HG02610 (cell line): ENCODE data around the gene ROR1.
A peak's percentile ranks its signal among the peaks of the same experiment; 100 is the strongest.

Experiments used
- ATAC-seq: cut with Tn5 transposase; IDR thresholded peaks from one replicate; pipeline ENCODE4 v1.9.1; 2021; ENCODE audit warnings: mild to moderate bottlenecking, moderate library complexity; ENCODE audit not compliant: unreplicated experiment

ROR1 gene

DNA sequence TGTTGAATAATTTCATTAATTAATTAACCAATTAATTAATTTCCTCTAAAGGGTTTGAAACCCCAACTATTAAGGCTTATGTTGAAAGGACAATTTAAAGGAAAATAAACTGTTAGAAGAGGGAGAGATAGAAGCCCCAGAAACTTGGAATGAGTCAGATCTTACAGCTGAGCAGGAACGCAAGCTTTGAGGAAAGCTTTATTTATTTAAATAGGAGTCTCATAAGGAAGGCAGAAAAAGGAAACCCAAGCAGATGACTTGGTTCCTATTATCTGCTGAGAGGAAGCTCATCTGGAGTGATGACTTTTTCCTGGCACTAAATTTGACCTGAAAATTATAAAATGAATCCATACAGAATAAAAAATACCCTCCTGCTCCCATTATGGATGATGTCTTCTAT lies 105.1 kb downstream of the ROR1 start:
- no peak for ATAC-seq

GRCh38 chr1:63880958-63881576 lies 107.2 kb downstream of the ROR1 start:
- ATAC-seq = no peak

- no peak for ATAC-seq
These were observed 108.4 kb downstream of the ROR1 start for GRCh38 chr1:63882048-63882704.

DNA sequence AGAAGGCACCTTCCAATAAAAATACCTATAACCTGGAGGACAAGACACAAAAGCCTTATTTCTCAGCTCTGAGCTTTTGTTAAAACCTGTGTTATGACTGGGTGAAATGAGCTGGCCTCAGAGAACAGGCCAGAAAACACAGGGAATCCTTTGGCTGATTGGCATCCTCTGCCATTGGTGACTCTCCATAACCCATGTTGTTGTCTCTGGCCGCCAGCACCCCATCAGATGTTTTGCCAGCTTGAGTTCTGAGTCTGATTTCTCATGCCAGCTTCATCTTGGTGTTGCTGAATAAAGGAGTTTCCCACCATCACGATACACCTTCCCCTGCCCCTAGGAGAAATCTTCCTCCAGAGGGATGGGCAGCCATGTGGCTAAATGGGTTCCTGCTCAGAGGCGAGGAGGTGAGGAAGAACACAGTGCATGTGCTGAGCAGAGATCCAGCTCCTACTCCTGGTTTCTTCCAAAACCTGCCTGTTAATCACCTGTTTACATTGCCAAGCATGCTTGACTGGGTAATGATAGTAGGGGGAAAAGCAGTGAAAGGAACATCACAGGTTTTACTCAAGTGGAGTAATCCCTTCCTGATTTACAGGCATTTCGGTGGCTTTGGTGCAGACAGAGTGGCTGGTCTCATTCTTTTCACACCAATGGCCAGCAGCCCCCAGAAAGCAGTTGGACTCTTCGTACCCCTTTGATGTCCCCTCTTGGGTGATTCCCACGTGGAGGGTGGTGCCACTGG lies 109.8 kb downstream of the ROR1 start:
- no peak for ATAC-seq

DNA sequence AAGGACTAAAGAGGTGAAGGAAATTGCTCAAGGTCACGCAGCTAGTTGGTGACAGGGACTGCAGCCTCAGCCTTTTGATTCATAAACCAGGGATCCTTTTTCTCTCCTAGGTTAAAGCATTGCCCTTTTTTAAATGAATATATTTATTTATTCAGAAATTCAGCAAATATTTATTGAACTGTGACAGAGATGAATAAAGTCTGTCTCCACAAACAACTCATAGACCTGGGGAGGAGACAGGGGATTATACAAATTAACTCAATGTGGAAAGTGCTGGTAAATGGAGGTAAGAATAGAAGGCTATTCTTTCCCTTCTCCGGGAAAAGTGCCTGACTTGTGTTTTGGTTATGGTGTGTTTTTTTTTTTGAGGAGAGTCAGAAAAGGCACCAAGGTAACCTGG lies 110.7 kb downstream of the ROR1 start:
- ATAC-seq = no peak

DNA sequence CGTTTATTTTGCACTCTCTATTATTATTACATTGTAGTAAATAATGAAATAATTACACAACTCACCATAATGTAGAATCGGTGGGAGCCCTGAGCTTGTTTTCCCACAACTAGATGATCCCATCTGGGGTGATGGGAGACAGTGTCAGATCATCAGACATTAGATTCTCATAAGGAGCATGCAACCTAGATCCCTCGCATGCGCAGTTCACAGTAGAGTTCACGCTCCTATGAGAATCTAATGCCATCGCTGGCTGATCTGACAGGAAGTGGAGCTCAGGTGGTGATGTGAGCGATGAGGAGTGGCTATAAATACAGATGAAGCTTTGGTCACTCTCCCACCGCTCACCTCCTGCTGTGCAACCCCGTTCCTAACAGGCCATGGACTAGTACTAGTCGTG lies 112.1 kb downstream of the ROR1 start:
- ATAC-seq = no peak

GRCh38 chr1:63886340-63886739 lies 112.5 kb downstream of the ROR1 start:
- ATAC-seq = no peak

- no peak for ATAC-seq
These were observed 114.0 kb downstream of the ROR1 start for GRCh38 chr1:63887809-63888208.

GRCh38 chr1:63888984-63889383 lies 115.2 kb downstream of the ROR1 start:
- no peak for ATAC-seq

GRCh38 chr1:63890468-63890867 lies 116.7 kb downstream of the ROR1 start:
- ATAC-seq = no peak

DNA sequence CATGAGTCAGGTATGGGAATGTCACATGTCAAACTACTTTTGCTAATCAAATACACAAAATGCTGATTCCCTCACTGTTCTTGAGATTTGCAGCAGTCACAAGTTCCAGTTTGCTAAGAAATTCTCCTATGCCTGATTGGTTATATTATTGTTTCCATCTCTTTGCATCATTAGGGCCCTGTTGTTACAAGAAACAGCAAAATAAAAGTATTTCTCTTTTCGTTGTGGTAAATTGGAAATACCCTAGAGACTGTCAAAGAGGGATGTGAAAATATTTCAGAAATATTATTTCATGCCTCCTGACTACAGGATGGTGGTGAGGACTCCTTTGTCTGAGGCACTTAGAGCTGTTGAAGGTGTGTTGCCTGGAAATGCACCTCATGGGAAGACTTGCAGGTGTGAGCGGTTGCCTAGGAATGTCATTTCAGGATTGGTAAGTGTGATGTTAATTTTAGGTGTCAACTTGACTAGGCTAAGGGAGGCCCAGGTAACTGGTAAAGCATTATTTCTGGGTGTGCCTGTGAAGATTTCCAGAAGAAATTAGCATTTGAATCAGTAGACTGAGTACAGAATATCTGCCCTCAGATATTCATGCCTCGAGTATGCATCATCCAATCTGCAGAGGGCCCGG lies 117.4 kb downstream of the ROR1 start:
- ATAC-seq = no peak

DNA sequence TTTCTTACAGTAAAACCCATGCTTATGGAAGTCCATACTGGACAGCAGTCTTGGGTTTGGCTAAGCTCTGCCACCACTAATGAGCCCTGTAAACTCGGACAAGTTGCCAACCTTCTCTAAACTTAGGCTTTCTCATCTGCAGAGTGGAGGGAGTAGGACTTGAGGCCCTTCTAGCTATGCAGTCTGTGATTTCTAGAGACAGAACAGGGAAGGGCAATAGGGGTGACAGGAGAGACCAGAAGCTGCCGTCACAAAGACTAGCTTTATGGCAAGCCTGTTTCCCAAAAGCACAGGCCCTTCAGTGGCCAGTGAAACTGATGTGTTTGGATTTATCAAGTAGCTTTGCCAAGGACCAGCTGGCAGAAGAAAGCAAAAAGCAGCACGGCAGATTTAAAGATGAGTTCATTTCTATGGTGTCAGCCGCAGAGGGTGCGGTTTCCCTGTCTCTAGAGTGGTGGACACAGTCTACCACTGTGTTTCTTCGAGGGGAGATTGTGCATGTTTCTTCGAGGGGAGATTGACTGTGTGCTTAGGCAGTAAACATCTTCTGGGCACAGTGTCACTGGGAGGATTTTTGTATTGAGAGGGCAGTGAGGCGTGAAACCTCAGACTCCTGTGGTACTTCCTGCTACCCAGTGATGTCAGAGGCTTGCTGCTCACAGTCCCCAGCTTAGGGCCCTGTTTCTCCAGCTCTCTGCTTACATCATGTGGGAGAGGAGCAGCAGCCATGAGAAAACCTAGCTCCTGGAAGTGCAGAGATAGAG lies 119.0 kb downstream of the ROR1 start:
- peak; percentile 99 for ATAC-seq

- ATAC-seq = no peak
These were observed 120.2 kb downstream of the ROR1 start for GRCh38 chr1:63893976-63894375.

GRCh38 chr1:63894627-63895265 lies 120.9 kb downstream of the ROR1 start:
- ATAC-seq = no peak

DNA sequence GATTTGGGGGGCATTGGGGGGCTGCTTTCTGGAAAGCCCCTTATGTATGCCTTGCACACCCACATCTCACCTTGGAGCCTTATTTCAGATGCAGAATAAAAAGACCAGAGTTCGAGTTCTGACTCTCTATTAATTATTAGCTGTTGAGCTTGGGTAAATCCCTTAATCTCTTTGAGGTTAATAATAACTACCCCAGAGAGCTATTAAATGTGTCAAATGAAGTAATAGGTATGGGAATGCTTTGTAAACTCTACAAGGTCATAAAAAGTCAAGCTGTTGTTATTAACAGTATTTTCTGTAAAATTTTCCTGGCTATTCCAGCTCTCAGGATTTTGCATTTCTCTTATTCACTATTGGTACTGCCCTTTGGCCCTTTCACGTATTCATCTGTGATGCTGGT lies 122.9 kb downstream of the ROR1 start:
- no peak for ATAC-seq

DNA sequence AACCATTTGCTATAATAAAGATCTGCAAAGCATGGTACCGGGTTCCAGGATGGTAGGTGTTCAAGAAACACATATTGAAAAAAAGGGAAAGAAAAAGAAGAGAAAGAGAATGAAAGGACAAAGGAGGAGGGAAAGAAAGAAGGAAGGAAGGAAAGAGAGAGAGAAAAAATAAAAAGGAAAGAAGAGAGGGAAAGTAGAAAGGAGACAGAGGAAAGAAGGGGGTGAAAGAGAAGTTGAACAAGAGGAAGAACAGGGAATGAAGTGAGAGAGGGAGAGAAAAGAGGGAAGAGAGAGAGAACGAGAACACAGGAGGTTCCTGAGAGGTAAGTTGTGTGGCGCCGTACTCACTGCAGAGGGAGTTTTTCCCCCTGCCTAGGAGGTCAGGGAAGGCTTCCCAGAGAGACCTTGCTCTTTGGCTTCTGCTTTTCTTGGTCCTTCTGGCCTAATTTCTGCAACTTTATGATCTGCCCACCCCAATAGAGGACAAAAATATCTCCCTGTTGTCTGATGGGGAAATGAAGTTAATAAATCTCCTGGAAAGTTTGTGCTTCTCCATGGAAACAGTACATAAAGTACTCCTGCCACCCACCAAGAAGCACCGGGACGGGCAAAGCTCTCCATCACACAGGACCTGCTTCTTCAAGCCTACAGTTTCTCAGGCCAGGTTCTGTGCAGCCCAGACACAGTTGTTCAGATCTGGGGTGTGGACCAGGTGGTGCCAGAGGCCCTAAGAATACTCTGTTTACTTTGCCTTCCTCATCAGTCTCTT lies 124.8 kb downstream of the ROR1 start:
- no peak for ATAC-seq

DNA sequence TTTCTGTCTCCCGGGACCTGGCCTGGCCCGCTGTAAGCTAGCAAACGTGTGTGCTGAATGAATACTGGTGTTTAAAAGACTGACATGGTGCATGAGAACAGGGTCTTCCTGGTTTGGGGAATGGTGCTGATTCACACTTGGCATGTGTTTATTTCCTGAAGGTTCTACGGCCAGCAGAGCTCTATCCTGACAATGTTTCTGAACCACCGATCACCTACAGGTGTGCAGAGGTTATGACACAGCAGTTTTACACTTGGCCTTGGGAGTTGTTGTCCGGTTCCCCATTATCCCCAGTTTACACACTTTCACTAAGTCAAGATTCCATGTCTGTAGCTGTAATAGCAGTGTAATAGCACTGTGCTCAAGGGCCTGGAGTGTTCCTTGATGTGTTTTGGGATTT lies 127.3 kb downstream of the ROR1 start:
- ATAC-seq = no peak

DNA sequence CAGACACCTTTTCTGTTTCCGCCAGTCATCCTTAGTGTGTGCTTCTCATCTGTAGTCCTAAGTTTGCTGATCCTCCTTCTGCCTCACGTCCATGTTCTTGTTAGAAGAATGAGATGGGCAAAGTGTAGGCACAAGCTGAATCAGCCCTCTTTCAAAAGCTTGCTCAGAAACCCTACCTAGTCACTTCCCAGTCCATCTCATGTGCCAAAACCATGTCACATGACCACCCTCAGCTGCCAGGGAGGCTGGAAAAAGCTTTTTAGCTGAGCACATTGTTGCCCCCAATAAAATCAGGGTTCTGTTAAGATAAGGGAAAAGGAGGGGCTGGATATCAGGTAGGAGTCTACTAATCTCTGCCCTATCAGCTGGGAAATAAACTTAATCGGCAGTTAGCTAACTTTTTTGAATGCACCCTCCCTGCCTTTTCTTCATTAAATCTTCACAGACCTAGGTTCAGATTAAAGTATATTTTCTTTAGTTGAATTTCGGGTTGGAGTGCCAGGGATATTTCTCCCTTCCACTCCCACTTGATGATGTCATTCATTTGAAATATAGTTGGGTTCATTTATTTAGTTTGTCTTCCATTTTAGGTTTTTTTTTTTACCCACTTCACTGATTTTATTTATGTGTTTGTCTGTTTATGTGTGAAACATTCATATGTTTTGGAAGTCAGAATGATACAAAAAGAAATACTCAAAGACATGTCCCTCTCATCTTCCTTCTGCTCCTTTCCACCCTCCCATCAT lies 129.2 kb downstream of the ROR1 start:
- no peak for ATAC-seq

DNA sequence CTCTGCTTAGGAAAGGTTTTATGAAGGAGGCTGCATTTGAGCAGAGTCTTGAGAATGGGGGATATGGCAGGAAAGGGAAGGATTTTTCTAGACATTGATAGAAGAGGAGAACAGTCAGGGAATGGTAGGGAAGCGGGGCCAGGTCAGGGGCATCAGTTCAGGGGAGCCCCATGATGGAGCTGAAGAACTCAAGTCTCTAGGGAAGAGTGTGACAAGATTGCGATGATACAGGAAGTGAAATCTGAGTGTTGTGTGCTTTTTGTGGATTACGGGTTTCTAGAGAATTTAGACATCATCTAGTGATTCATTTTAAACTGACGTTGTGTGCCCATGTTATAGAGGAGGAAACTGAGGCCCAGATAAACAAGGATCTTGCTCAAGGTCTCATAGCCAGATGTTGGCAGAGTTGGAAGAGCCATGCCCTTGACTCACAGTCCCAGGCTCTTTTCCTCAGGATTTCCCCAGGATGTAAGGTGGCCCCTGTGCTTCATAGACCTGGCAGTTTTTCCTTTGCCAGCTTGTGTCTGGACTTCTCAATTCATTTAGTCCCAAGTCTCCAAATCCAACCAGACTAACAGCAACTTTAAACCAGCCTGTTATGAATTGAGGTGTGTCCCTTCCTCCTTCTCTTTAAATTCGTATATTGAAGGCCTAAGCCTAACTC lies 130.3 kb downstream of the ROR1 start:
- ATAC-seq = no peak
